ENCODE results near the gene PPP2R2C. TPM values are rescaled to one million over a fixed set of nuclear protein-coding genes. Genes with fewer than 3 reads are reported as not detected.

The PPP2R2C gene
- total RNA-seq, 1 donor: under 0.01 TPM

DNA sequence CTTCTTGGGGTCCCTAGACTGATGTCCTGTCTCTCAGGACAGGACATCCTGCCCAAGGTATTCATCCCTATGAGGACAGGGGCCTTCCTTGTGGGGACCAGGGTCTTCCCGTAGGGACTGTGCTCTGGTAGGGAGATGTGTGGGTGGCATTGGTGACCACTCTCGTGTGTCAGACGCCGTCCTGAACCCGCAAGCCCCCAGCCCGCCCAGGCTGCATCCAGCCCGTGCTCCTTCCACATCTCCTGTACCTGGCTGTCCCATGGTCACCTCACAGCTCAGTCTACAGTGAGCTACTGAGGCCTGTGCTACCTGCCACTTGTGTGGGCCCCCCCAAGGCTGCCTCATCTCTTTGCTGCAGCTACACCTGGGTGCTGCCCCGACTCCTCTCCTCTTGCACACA lies 178.8 kb downstream of the PPP2R2C start:
- no peak for DNase-seq (ENCODE audit: insufficient read length, low spot score, missing footprints)
- Histone ChIP-seq H3K4me1 (ENCODE audit: insufficient read depth, low read length) (no peaks in the 10 kb centered on the region), H3K36me3 (ENCODE audit: insufficient read depth, low read length) (peaks cover 12% of the 10 kb centered on the region)

DNA sequence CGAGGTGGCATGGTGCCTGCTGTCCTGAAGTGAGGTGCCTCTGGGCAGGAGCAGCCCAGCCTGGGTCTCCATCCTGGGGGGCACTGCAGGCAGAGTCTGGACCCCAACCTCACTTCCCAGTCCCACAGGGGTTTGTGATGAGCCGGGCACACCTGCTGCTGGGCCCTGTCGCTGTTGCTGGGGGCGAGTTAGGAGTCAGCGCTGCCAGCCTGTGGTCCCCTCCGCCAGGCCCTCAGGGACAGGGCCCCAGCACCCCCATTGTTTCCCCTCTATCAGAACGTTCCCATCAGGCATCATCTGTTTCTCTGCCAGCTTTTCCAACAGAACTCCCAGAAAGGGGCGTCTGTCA lies 179.3 kb downstream of the PPP2R2C start:
- H3K27me3 ChIP-seq (ENCODE audit: insufficient read depth, low read length): no peaks in the 10 kb centered on the region
- H3K36me3 ChIP-seq (ENCODE audit: insufficient read depth, low read length): peaks cover 14% of the 10 kb centered on the region
- no peak for DNase-seq (ENCODE audit: insufficient read length, low spot score, missing footprints)
- H3K79me2 ChIP-seq (ENCODE audit: insufficient read depth, low read length): no peaks in the 10 kb centered on the region
- no peaks in the 10 kb centered on the region for H3K4me1 ChIP-seq (ENCODE audit: insufficient read depth, low read length)
- TF ChIP-seq, protein P1, sequence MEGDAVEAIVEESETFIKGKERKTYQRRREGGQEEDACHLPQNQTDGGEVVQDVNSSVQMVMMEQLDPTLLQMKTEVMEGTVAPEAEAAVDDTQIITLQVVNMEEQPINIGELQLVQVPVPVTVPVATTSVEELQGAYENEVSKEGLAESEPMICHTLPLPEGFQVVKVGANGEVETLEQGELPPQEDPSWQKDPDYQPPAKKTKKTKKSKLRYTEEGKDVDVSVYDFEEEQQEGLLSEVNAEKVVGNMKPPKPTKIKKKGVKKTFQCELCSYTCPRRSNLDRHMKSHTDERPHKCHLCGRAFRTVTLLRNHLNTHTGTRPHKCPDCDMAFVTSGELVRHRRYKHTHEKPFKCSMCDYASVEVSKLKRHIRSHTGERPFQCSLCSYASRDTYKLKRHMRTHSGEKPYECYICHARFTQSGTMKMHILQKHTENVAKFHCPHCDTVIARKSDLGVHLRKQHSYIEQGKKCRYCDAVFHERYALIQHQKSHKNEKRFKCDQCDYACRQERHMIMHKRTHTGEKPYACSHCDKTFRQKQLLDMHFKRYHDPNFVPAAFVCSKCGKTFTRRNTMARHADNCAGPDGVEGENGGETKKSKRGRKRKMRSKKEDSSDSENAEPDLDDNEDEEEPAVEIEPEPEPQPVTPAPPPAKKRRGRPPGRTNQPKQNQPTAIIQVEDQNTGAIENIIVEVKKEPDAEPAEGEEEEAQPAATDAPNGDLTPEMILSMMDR (IDR thresholded peaks at IDR 0.05; ENCODE audit: extremely low read depth, low read depth, low read length): no peak
- no peaks in the 10 kb centered on the region for H3K9me3 ChIP-seq (ENCODE audit: low read depth, low read length)
- no peak overlapping the region for H3K4me3 ChIP-seq (ENCODE audit: insufficient read depth, low read length)
- H4K20me1 ChIP-seq (ENCODE audit: insufficient read depth, low read length): no peaks in the 10 kb centered on the region
- no peak overlapping the region for H2AFZ ChIP-seq (ENCODE audit: low read length)
- no peak overlapping the region for H3K27ac ChIP-seq (ENCODE audit: low read depth, low read length)
- H3K4me2 ChIP-seq (ENCODE audit: insufficient read depth, low read length): no peak overlapping the region

More for the DNA sequence above, 178.8 kb downstream of the PPP2R2C start:
- no peaks in the 10 kb centered on the region for H3K79me2 ChIP-seq (ENCODE audit: insufficient read depth, low read length)
- H3K4me3 ChIP-seq (ENCODE audit: insufficient read depth, low read length): no peak overlapping the region
- TF ChIP-seq, protein P1 (IDR thresholded peaks at IDR 0.05; ENCODE audit: extremely low read depth, low read depth, low read length): no peak
- H4K20me1 ChIP-seq (ENCODE audit: insufficient read depth, low read length): peaks cover 4% of the 10 kb centered on the region
- no peaks in the 10 kb centered on the region for H3K27me3 ChIP-seq (ENCODE audit: insufficient read depth, low read length)
- no peak overlapping the region for H2AFZ ChIP-seq (ENCODE audit: low read length)
- no peaks in the 10 kb centered on the region for H3K9me3 ChIP-seq (ENCODE audit: low read depth, low read length)
- no peak overlapping the region for H3K4me2 ChIP-seq (ENCODE audit: insufficient read depth, low read length)
- H3K27ac ChIP-seq (ENCODE audit: low read depth, low read length): no peak overlapping the region

DNA sequence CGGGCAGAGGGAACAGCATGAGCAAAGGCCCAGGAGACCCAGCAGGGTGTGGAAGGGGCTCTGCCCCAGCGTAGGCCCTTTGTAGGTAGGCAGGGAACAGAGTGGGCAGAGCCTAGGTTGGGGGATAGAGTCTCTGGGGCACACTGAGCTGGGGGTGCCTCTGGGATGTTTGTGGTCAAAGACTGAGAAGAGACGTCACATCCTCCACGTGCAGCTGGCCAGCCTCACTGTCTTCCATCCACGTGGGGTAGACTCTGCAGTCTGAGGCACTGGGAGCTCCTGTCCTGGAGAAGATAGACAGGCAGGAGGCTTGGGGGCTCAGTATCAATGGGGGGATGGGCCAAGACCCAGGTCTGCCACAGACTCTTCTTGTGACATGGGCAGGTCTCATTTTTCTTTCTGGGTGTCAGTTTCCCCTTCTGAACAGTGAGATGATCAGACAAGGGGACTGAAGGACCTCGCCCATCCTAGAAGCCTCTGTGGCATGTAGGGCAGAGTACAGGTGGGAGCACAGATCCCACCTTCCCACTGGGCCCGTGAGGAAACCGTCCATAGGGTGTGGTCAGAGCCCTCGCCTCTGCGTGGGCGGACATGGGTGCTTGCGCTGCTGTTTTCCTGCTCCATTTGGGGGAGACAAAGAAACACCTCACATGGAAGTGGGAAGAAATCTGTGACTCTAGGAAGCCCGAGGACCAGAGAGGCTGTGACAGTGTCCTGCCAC lies 179.9 kb downstream of the PPP2R2C start:
- peaks cover 14% of the 10 kb centered on the region for H3K36me3 ChIP-seq (ENCODE audit: insufficient read depth, low read length)
- H3K9me3 ChIP-seq (ENCODE audit: low read depth, low read length): no peaks in the 10 kb centered on the region
- H3K79me2 ChIP-seq (ENCODE audit: insufficient read depth, low read length): no peaks in the 10 kb centered on the region
- TF ChIP-seq, protein P1 (IDR thresholded peaks at IDR 0.05; ENCODE audit: extremely low read depth, low read depth, low read length): no peak
- no peak overlapping the region for H2AFZ ChIP-seq (ENCODE audit: low read length)
- H3K4me2 ChIP-seq (ENCODE audit: insufficient read depth, low read length): no peak overlapping the region
- no peak for DNase-seq (ENCODE audit: insufficient read length, low spot score, missing footprints)
- H3K4me1 ChIP-seq (ENCODE audit: insufficient read depth, low read length): no peaks in the 10 kb centered on the region
- no peak overlapping the region for H3K27ac ChIP-seq (ENCODE audit: low read depth, low read length)
- no peaks in the 10 kb centered on the region for H3K27me3 ChIP-seq (ENCODE audit: insufficient read depth, low read length)
- H4K20me1 ChIP-seq (ENCODE audit: insufficient read depth, low read length): no peaks in the 10 kb centered on the region
- H3K4me3 ChIP-seq (ENCODE audit: insufficient read depth, low read length): no peak overlapping the region

DNA sequence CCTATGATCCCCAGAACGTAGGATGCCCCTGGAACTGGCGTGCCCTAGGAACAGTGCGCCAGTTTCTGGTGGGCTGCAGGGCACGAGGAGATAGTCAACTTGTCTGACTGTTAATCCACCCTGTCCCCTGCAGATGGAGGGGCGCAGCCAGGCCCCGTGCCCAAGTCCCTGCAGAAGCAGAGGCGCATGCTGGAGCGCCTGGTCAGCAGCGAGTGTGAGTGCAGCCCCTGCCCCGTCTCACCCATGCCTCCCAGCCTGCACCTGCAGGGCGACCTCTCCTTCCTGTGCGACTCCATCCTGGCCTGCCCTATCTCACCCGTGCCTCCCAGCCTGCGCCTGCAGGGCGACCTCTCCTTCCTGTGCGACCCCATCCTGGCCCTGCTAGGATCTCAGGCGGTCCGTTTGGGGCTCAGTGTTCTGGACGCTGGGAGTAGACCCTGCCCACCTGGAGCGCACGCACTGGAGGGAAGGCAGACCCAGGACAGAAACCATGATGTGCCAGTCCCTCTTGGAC lies 180.6 kb downstream of the PPP2R2C start:
- Histone ChIP-seq H3K4me1 (ENCODE audit: insufficient read depth, low read length) (no peaks in the 10 kb centered on the region), H3K4me3 (ENCODE audit: insufficient read depth, low read length) (no peak overlapping the region), H4K20me1 (ENCODE audit: insufficient read depth, low read length) (no peaks in the 10 kb centered on the region), H3K27ac (ENCODE audit: low read depth, low read length) (no peak overlapping the region), H3K4me2 (ENCODE audit: insufficient read depth, low read length) (no peak overlapping the region), H3K27me3 (ENCODE audit: insufficient read depth, low read length) (no peaks in the 10 kb centered on the region), H3K9me3 (ENCODE audit: low read depth, low read length) (no peaks in the 10 kb centered on the region), H2AFZ (ENCODE audit: low read length) (no peak overlapping the region), H3K79me2 (ENCODE audit: insufficient read depth, low read length) (no peaks in the 10 kb centered on the region), H3K36me3 (ENCODE audit: insufficient read depth, low read length) (peaks cover 17% of the 10 kb centered on the region)
- TF ChIP-seq, protein P1 (IDR thresholded peaks at IDR 0.05; ENCODE audit: extremely low read depth, low read depth, low read length): no peak
- DNase-seq (ENCODE audit: insufficient read length, low spot score, missing footprints): no peak

All from osteoblast (primary cell).